WERI-Rb-1 (cell line): ENCODE results near the gene LIN28B.
"Not testable (repeated sequence)": the region's sequence is repeated elsewhere in the genome, so short reads cannot be mapped to it uniquely, and the experiment has no call there.

ENCODE experiments used
- DNase-seq: peaks from one replicate; pipeline ENCODE4 v3.0.0-alpha.2; 2020
- H3K27ac ChIP-seq: fragments of 250-450 bp; sonication (Bioruptor Pico); 2 replicates; pipeline ENCODE4 v1.5.1; 2020; ENCODE audit warnings: mild to moderate bottlenecking, moderate library complexity
- H3K27me3 ChIP-seq: fragments of 250-450 bp; sonication (Bioruptor Pico); 2 replicates; pipeline ENCODE4 v1.5.1; 2021; ENCODE audit warnings: mild to moderate bottlenecking, low read depth, moderate library complexity; ENCODE audit not compliant: insufficient read depth, severe bottlenecking
- H3K36me3 ChIP-seq: fragments of 250-450 bp; sonication (Bioruptor Pico); 2 replicates; pipeline ENCODE4 v1.5.1; 2020; ENCODE audit warnings: mild to moderate bottlenecking, moderate library complexity
- H3K4me3 ChIP-seq: 2 replicates; pipeline ENCODE4 v1.5.1; 2011; ENCODE audit warnings: low read depth, mild to moderate bottlenecking, control low read depth, low read length
- H3K9me3 ChIP-seq: fragments of 250-450 bp; sonication (Bioruptor Pico); 2 replicates; pipeline ENCODE4 v1.5.1; 2021; ENCODE audit warnings: mild to moderate bottlenecking, moderate library complexity; ENCODE audit not compliant: severe bottlenecking
- CTCF ChIP-seq: IDR thresholded peaks from 2 replicates; pipeline ENCODE4 v1.5.1; 2011; ENCODE audit warnings: low read depth, mild to moderate bottlenecking, control low read depth, inconsistent platforms, low read length

Gene LIN28B

DNA sequence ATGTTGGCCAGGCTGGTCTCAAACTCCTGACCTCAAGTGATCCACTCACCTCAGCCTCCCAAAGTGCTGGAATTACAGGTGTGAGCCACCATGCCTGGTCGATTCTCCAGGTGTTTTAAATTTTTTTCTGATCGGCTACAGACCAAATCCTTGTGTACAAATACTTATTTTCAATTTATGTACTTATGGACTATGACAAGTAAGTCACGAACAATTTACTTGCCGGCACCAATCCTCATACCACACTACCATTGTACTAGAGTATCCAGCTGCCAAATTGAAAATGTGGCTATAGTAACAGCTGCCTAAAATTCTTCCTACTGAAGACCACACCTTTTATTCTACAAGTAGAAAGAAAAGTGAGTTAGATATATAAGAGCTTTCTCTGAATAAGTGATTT is 26.9 kb downstream of the LIN28B start:
- no peak for DNase-seq
- Histone ChIP-seq H3K9me3 (no peaks in the 10 kb centered on the region), H3K36me3 (no peaks in the 10 kb centered on the region), H3K4me3 (no peak overlapping the region), H3K27ac (no peak overlapping the region), H3K27me3 (no peaks in the 10 kb centered on the region)
- no peak for TF ChIP-seq CTCF

DNA sequence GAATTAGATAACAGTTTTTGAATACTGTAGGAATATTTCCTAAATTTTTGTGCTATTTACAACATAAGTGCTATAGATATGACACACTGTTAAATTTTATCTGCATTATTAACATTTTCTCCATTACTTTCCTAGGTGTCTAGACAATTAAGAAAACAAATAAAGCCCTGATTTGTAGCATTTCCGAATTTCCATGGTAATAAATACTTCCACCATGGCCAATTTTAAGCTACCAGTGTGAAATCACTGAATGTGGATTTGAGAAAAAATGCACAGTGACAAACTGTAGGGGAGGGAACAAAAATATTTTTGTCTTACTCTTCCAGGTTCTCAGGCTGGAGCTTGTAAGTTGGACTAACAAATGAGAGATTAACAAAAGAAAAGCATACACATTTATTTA is 27.9 kb downstream of the LIN28B start:
- Histone ChIP-seq H3K9me3 (no peaks in the 10 kb centered on the region), H3K36me3 (no peaks in the 10 kb centered on the region), H3K27ac (no peak overlapping the region), H3K27me3 (no peaks in the 10 kb centered on the region), H3K4me3 (no peak overlapping the region)
- no peak for DNase-seq
- TF ChIP-seq CTCF = no peak

- not testable (repeated sequence) for H3K27me3 ChIP-seq, H3K9me3 ChIP-seq, H3K36me3 ChIP-seq, H3K27ac ChIP-seq, H3K4me3 ChIP-seq, DNase-seq
These were observed 29.0 kb downstream of the LIN28B start for GRCh38 chr6:104985875-104986274.

DNA sequence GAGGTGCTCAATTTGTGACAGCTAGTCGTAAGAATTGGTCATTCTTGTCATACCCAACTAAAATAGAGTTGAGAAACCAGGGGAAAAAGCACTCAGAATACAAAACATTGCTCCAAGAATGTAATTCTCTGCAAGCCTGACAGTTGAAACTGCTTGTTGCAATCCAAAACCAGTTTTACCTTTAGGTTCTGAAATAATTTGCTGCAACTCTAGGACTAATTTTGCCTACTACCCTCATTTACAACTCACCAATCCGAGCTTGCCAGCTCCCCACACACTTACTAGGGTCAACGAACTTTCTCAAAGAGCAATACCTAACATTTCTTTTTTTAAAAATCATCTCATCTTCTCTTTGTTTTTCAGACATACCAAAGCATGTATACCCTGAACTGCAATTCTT is 29.7 kb downstream of the LIN28B start:
- H3K27me3 ChIP-seq = no peaks in the 10 kb centered on the region
- H3K4me3 ChIP-seq = no peak overlapping the region
- H3K9me3 ChIP-seq = no peaks in the 10 kb centered on the region
- no peak for DNase-seq
- no peak overlapping the region for H3K27ac ChIP-seq
- TF ChIP-seq CTCF = no peak
- no peaks in the 10 kb centered on the region for H3K36me3 ChIP-seq

GRCh38 chr6:104987218-104987617 is 30.3 kb downstream of the LIN28B start:
- no peak for DNase-seq
- Histone ChIP-seq H3K27me3 (no peaks in the 10 kb centered on the region), H3K4me3 (no peak overlapping the region), H3K9me3 (no peaks in the 10 kb centered on the region), H3K27ac (no peak overlapping the region), H3K36me3 (no peaks in the 10 kb centered on the region)
- no peak for TF ChIP-seq CTCF

- Histone ChIP-seq H3K36me3 (no peaks in the 10 kb centered on the region), H3K9me3 (no peaks in the 10 kb centered on the region), H3K27me3 (no peaks in the 10 kb centered on the region), H3K27ac (no peak overlapping the region), H3K4me3 (no peak overlapping the region)
- DNase-seq = no peak
- no peak for TF ChIP-seq CTCF
These were observed 33.2 kb downstream of the LIN28B start for GRCh38 chr6:104990085-104990484.

DNA sequence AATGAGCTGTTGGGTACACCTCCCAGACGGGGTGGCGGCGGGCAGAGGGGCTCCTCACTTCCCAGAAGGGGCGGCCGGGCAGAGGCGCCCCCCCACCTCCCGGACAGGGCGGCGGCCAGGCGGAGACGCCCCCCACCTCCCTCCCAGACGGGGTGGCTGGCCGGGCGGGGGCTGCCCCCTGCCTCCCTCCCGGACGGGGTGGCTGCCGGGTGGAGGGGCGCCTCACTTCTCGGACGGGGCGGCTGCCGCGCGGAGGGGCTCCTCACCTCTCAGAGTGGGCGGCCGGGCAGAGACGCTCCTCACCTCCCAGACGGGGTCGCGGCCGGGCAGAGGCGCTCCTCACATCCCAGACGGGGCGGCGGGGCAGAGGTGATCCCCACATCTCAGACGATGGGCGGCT is 34.2 kb downstream of the LIN28B start:
- H3K36me3 ChIP-seq, H3K27me3 ChIP-seq: not testable (repeated sequence)

GRCh38 chr6:104993576-104993975 is 36.7 kb downstream of the LIN28B start:
- not testable (repeated sequence) for H3K36me3 ChIP-seq, H3K9me3 ChIP-seq, H3K27ac ChIP-seq, H3K4me3 ChIP-seq, DNase-seq, H3K27me3 ChIP-seq

More for the DNA sequence above, 34.2 kb downstream of the LIN28B start:
- H3K9me3 ChIP-seq, DNase-seq, H3K4me3 ChIP-seq, H3K27ac ChIP-seq: not testable (repeated sequence)
